ENCODE data around the gene CDIP1. TPM values are rescaled to one million over a fixed set of nuclear protein-coding genes. Genes with fewer than 3 reads are reported as not detected.

CDIP1 gene
- total and polyA plus RNA-seq, 2 of the 8 experiments (the other 6 are each of a cell fraction or from before 2014, with no cell fraction given) = 56.6 to 76.3 TPM

- no peak overlapping the region for H3K4me2 ChIP-seq (ENCODE audit: insufficient read depth in 1 of 2, low read depth in 2 of 2, low read length in 2 of 2)
- no peak overlapping the region for H3K9ac ChIP-seq (replicated peaks in 1 of 4; ENCODE audit: extremely low read depth in 1 of 4, low read depth in 3 of 4, low read length in 3 of 4)
- H3K36me3 ChIP-seq (ENCODE audit: control insufficient read depth in 2 of 4, insufficient read depth in 4 of 4, low read length in 3 of 4) = peaks cover 0 to 14% (median 8%) of the 10 kb centered on the region in 4 experiments; a peak in 4 of 8 replicates
- H3K14ac ChIP-seq (ENCODE audit: insufficient read length) = no peak overlapping the region
- no peak overlapping the region for H3K56ac ChIP-seq (replicated peaks; ENCODE audit: insufficient read length, low read depth, low read length)
- 90% methylated on average over 13 of the region's 13 CpGs; no CpG with 5 or more reads in 1 of the 2 experiments for WGBS, 2 experiments (ENCODE audit: extremely low coverage in 1 of 2, insufficient coverage in 1 of 2, insufficient read length in 1 of 2, insufficient replicate concordance in 2 of 2, low coverage in 1 of 2, low lambda C conversion rate in 2 of 2, missing lambda C conversion rate in 1 of 2)
- no peak overlapping the region for H2BK15ac ChIP-seq (ENCODE audit: low read length)
- no peaks in the 10 kb centered on the region for H3K79me2 ChIP-seq (ENCODE audit: control insufficient read depth in 1 of 2, insufficient read depth in 2 of 2, low read length in 2 of 2)
- H4K20me1 ChIP-seq (replicated peaks in 1 of 2; ENCODE audit: control insufficient read depth in 1 of 2, insufficient read depth in 2 of 2, low read length in 2 of 2) = no peaks in the 10 kb centered on the region
- H3K27ac ChIP-seq (ENCODE audit: low read depth, low read length) = no peak overlapping the region
- H2BK12ac ChIP-seq (ENCODE audit: low read depth, low read length) = no peak overlapping the region
- H3K23me2 ChIP-seq (ENCODE audit: low read depth, low read length) = no peaks in the 10 kb centered on the region
- H2BK120ac ChIP-seq (replicated peaks; ENCODE audit: low read depth, low read length) = no peak overlapping the region
- no peak overlapping the region for H4K91ac ChIP-seq (replicated peaks; ENCODE audit: insufficient read length, low read length)
- POLR2A ChIA-PET (ENCODE audit: partially characterized antibody) = interaction anchor here (0.5 to 3.0 kb wide), 8 partner anchors 11 to 178 kb away, joined by 3 to 14 read pairs (median 4); partner anchors contain the start of genes NMRAL1 and UBALD1
- no peak overlapping the region for H4K5ac ChIP-seq (ENCODE audit: insufficient read length, low read depth, low read length)
- H2AFZ ChIP-seq (ENCODE audit: low read length) = no peak overlapping the region
- H2BK20ac ChIP-seq (ENCODE audit: low read length) = no peak overlapping the region
- no peak overlapping the region for H4K8ac ChIP-seq (ENCODE audit: extremely low read depth, insufficient read depth, low read length)
- H3K4me1 ChIP-seq (replicated peaks in 1 of 4; ENCODE audit: control insufficient read depth in 3 of 4, insufficient read depth in 4 of 4, low read length in 3 of 4) = no peaks in the 10 kb centered on the region; a peak in 1 of 7 replicates
- DNase-seq (ENCODE audit: low read depth in 1 of 2, low spot score in 2 of 2) = no peak
- no peak overlapping the region for H3K4ac ChIP-seq (replicated peaks; ENCODE audit: insufficient read length, low read depth, low read length)
- no peak overlapping the region for H2AK5ac ChIP-seq (ENCODE audit: low read depth, low read length)
- H3K18ac ChIP-seq (ENCODE audit: extremely low read depth, low read length) = no peak overlapping the region
- H3K27me3 ChIP-seq (replicated peaks in 1 of 4; ENCODE audit: control insufficient read depth in 3 of 4, extremely low read depth in 1 of 4, insufficient read depth in 3 of 4, low read length in 3 of 4) = no peaks in the 10 kb centered on the region
- no peaks in the 10 kb centered on the region; the same call in 1 of the 2 replicates for H3K79me1 ChIP-seq (ENCODE audit: low read depth, low read length)
- no peaks in the 10 kb centered on the region for H3K9me3 ChIP-seq (ENCODE audit: insufficient read depth in 2 of 2, low read depth in 1 of 2, low read length in 1 of 2)
- no peak overlapping the region for H3K4me3 ChIP-seq (ENCODE audit: extremely low read depth in 1 of 4, insufficient read depth in 2 of 4, low read depth in 3 of 4, low read length in 4 of 4)
- H3K23ac ChIP-seq (ENCODE audit: insufficient read length) = no peak overlapping the region
- H2BK5ac ChIP-seq (ENCODE audit: low read depth, low read length) = no peak overlapping the region
- FAIRE-seq = no peak
- CTCF ChIA-PET (ENCODE audit: partially characterized antibody) = interaction anchor here (0.7 to 35.4 kb wide), 22 partner anchors 9 to 201 kb away, joined by 3 to 968 read pairs (median 8); partner anchors contain the start of genes C16orf96, CDIP1 and MGRN1
- TF ChIP-seq USF2 (IDR thresholded peaks at IDR 0.05; ENCODE audit: low read length) = no peak
- no peak for TF ChIP-seq TCF12 (IDR thresholded peaks at IDR 0.05; ENCODE audit: low read depth, low read length)
- no peak for TF ChIP-seq EP300 (IDR thresholded peaks at IDR 0.05; ENCODE audit: borderline replicate concordance in 1 of 2, low read depth in 2 of 2, low read length in 2 of 2)
Measured at GRCh38 chr16:4505356-4506147, 33.0 kb downstream of the CDIP1 start.

All from H1 (cell line).